Forelimb muscle (tissue), 1 donor: ENCODE measurements around the gene GNB2. TPM values are rescaled to one million over a fixed set of nuclear protein-coding genes. Genes with fewer than 3 reads are reported as not detected.
A peak's percentile ranks its signal among the peaks of the same experiment; 100 is the strongest.

ENCODE experiments used
- DNase-seq: peaks from one replicate; pipeline ENCODE4 v3.0.0-alpha.2; 2013; ENCODE audit warnings: low read depth
- polyA plus RNA-seq: library from polyadenylated mRNA; unstranded; fragments of 120-200 nt; gene quantifications from one replicate; pipeline ENCODE4 v1.2.1, GENCODE V29; 2013; ENCODE audit not compliant: insufficient read length

Gene GNB2
- polyA plus RNA-seq, 1 donor = 139 TPM

DNA sequence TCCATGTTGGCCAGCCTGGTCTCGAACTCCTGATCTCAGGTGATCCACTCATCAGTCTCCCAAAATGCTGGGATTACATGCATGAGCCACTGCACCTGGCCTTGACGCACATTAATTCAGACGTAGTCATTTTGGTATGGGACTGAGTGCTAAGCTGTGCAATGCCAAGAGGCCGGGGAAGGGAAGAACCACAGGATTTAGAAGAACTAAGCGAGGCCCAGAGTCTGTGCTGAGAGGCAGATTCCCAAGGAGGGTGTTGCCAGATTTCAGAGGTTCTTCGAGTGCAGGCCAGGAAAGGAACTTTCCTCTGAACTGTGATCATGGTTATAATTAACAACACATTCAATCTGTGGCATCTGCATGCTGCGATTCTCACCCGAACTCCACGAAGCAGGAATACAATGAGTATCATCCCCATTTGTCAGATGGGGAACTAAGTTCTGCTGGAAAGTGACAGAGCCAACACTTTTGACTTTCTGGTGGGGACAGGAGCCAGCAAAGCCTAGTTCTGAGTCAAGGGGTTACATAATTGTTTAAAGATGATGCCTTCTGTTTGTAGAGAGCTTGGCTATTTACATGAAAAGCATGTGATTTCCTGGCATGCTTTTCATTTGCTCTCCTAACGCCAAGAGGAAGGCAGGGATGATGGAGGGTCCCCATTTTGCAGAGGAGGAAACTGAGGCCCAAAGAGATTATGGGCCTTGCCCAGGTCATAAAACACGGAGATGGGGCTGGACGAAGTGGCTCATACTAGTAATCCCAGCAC, 53.6 kb downstream of the GNB2 start:
- DNase-seq = peak; percentile 62

DNA sequence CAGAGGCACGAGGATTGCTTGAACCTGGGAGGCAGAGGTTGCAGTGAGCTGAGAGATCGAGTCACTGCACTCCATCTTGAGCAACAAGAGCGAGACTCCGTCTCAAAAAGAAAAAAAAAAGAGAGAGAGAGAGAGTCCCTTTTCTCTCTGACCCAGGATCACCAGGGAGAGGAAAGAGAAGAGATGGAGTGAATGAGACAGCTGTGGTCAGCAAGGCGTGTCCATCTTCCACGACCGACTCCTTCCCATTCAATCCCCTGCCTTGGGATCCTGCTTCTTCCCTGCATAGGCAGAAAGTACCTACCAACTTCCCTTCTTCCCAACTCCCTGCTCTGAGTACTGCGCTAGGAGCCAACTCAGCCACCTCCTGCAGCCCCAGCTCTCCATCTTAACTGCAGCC, 54.7 kb downstream of the GNB2 start:
- no peak for DNase-seq

Other genes starting within 250 kb of the GNB2 start
- gene ZCWPW1, start 245.0 kb upstream of the GNB2 start, polyA plus RNA-seq = 5.9 TPM
- gene MEPCE, start 243.9 kb upstream of the GNB2 start, polyA plus RNA-seq = 34.2 TPM
- gene PPP1R35, start 237.2 kb upstream of the GNB2 start, polyA plus RNA-seq = 16.7 TPM
- 1.7 TPM for gene SPACDR, start 209.5 kb upstream of the GNB2 start, polyA plus RNA-seq
- 49.8 TPM for gene TSC22D4, start 194.5 kb upstream of the GNB2 start, polyA plus RNA-seq
- gene NYAP1, start 189.8 kb upstream of the GNB2 start, polyA plus RNA-seq = 1.8 TPM
- gene AGFG2, start 134.5 kb upstream of the GNB2 start, polyA plus RNA-seq = 10.4 TPM
- 3.5 TPM for gene SAP25, start 99.8 kb upstream of the GNB2 start, polyA plus RNA-seq
- 25.3 TPM for gene LRCH4, start 87.6 kb upstream of the GNB2 start, polyA plus RNA-seq
- 1.0 TPM for gene FBXO24, start 87.4 kb upstream of the GNB2 start, polyA plus RNA-seq
- 224 TPM for gene PCOLCE, start 71.4 kb upstream of the GNB2 start, polyA plus RNA-seq
- gene MOSPD3, start 61.2 kb upstream of the GNB2 start, polyA plus RNA-seq = 17.1 TPM
- gene TFR2, start 32.2 kb upstream of the GNB2 start, polyA plus RNA-seq = 0.90 TPM
- not detected for gene ACTL6B, start 17.3 kb upstream of the GNB2 start, polyA plus RNA-seq
- gene GIGYF1, start 20.5 kb downstream of the GNB2 start, polyA plus RNA-seq = 30.2 TPM
- gene POP7, start 32.4 kb downstream of the GNB2 start, polyA plus RNA-seq = 21.0 TPM
- gene EPO, start 46.7 kb downstream of the GNB2 start, polyA plus RNA-seq = 0.18 TPM
- not detected for gene ZAN, start 59.9 kb downstream of the GNB2 start, polyA plus RNA-seq
- gene EPHB4, start 153.8 kb downstream of the GNB2 start, polyA plus RNA-seq = 38.8 TPM
- gene SLC12A9, start 179.0 kb downstream of the GNB2 start, polyA plus RNA-seq = 20.7 TPM
- 41.1 TPM for gene TRIP6, start 193.6 kb downstream of the GNB2 start, polyA plus RNA-seq
- gene SRRT, start 201.4 kb downstream of the GNB2 start, polyA plus RNA-seq = 98.4 TPM
- 2.0 TPM for gene UFSP1, start 216.0 kb downstream of the GNB2 start, polyA plus RNA-seq
- gene ACHE, start 222.1 kb downstream of the GNB2 start, polyA plus RNA-seq = 67.1 TPM